HG02588 (cell line): Measurements from ENCODE around the gene CCDC107.

Source experiments
- ATAC-seq: cut with Tn5 transposase; IDR thresholded peaks from one replicate; pipeline ENCODE4 v1.9.1; 2021; ENCODE audit warnings: mild to moderate bottlenecking, moderate library complexity; ENCODE audit not compliant: unreplicated experiment

CCDC107 gene

GRCh38 chr9:35659340-35659739, 1.2 kb downstream of the CCDC107 start:
- no peak for ATAC-seq

GRCh38 chr9:35660966-35661415, 2.9 kb downstream of the CCDC107 start:
- ATAC-seq: no peak

- no peak for ATAC-seq
These were observed 3.8 kb downstream of the CCDC107 start for GRCh38 chr9:35661756-35662350.

- no peak for ATAC-seq
These were observed 4.3 kb downstream of the CCDC107 start for GRCh38 chr9:35662437-35662836.

GRCh38 chr9:35664531-35665470, 6.7 kb downstream of the CCDC107 start, which contains the start of gene ARHGEF39:
Gene ARHGEF39, minus strand, starts transcription at chr9:35665195. Its CDS starts 26 bp downstream, at chr9:35665169.
- peak; percentile 82 for ATAC-seq

GRCh38 chr9:35665471-35665818, 7.4 kb downstream of the CCDC107 start:
- ATAC-seq: no peak

GRCh38 chr9:35666045-35666444, 8.0 kb downstream of the CCDC107 start:
- no peak for ATAC-seq

GRCh38 chr9:35666549-35666948, 8.5 kb downstream of the CCDC107 start:
- ATAC-seq: no peak

GRCh38 chr9:35667939-35668338, 9.8 kb downstream of the CCDC107 start:
- no peak for ATAC-seq

- ATAC-seq: no peak
These were observed 11.4 kb downstream of the CCDC107 start for GRCh38 chr9:35669331-35670145.

- ATAC-seq: no peak
These were observed 15.3 kb downstream of the CCDC107 start, which contains the start of gene CA9 for GRCh38 chr9:35673132-35674024. Gene CA9, plus strand, starts transcription at chr9:35673928. Its CDS starts 32 bp downstream, at chr9:35673960.

GRCh38 chr9:35674025-35674361, 15.9 kb downstream of the CCDC107 start:
- no peak for ATAC-seq

GRCh38 chr9:35675204-35675603, 17.1 kb downstream of the CCDC107 start:
- no peak for ATAC-seq

- peak; percentile 46 for ATAC-seq
These were observed 17.8 kb downstream of the CCDC107 start for GRCh38 chr9:35675732-35676392.

GRCh38 chr9:35679091-35679490, 21.0 kb downstream of the CCDC107 start:
- ATAC-seq: no peak

GRCh38 chr9:35679766-35680330, 21.8 kb downstream of the CCDC107 start:
- no peak for ATAC-seq

- no peak for ATAC-seq
These were observed 22.4 kb downstream of the CCDC107 start for GRCh38 chr9:35680331-35681105.

GRCh38 chr9:35681341-35682002, 23.4 kb downstream of the CCDC107 start:
- no peak for ATAC-seq
